ENCODE measurements around the gene F5.
"Not testable (repeated sequence)": the region's sequence is repeated elsewhere in the genome, so short reads cannot be mapped to it uniquely, and the experiment has no call there.

F5 gene

GRCh38 chr1:169538998-169539871 is 47.0 kb downstream of the F5 start:
- DNase-seq, result no peak

- no peak for DNase-seq
These were observed 51.6 kb downstream of the F5 start for GRCh38 chr1:169534653-169535052.

- DNase-seq, result not testable (repeated sequence)
These were observed 52.6 kb downstream of the F5 start for GRCh38 chr1:169533528-169534190.

GRCh38 chr1:169530448-169530847 is 55.8 kb downstream of the F5 start:
- DNase-seq, result no peak

- DNase-seq, result no peak
These were observed 57.1 kb downstream of the F5 start for GRCh38 chr1:169529068-169529642.

- DNase-seq, result peak; percentile 50
These were observed 57.8 kb downstream of the F5 start for GRCh38 chr1:169528215-169529067.

- no peak for DNase-seq
These were observed 58.6 kb downstream of the F5 start for GRCh38 chr1:169527451-169528214.

- no peak for DNase-seq
These were observed 59.3 kb downstream of the F5 start for GRCh38 chr1:169527001-169527400.

GRCh38 chr1:169526120-169526832 is 60.0 kb downstream of the F5 start:
- DNase-seq, result peak; percentile 13

GRCh38 chr1:169525391-169525790 is 60.9 kb downstream of the F5 start:
- no peak for DNase-seq

- no peak for DNase-seq
These were observed 62.4 kb downstream of the F5 start for GRCh38 chr1:169523904-169524303.

- no peak for DNase-seq
These were observed 65.1 kb downstream of the F5 start for GRCh38 chr1:169521226-169521625.

GRCh38 chr1:169517558-169518186 is 68.6 kb downstream of the F5 start:
- no peak for DNase-seq

GRCh38 chr1:169515641-169516040 is 70.6 kb downstream of the F5 start:
- DNase-seq, result no peak

GRCh38 chr1:169514566-169515270 is 71.6 kb downstream of the F5 start:
- no peak for DNase-seq

GRCh38 chr1:169513208-169513607 is 73.1 kb downstream of the F5 start:
- no peak for DNase-seq

- no peak for DNase-seq
These were observed 74.8 kb downstream of the F5 start for GRCh38 chr1:169511316-169512005.

- no peak for DNase-seq
These were observed 76.2 kb downstream of the F5 start for GRCh38 chr1:169510060-169510459.

GRCh38 chr1:169509354-169509753 is 76.9 kb downstream of the F5 start:
- DNase-seq, result peak; percentile 18

Measured in hematopoietic multipotent progenitor cell treated with erythropoietin and hydrocortisone succinate and interleukin-3 and kit ligand, for 8 days (in vitro differentiated cells).